Lung (tissue), 12 donors: Measurements from ENCODE around the gene CALM1. TPM values are rescaled to one million over a fixed set of nuclear protein-coding genes. Genes with fewer than 3 reads are reported as not detected.

Experiments used
- ATAC-seq: fragments of 200-7000 bp; cut with Tn5 transposase; one replicate; pipeline ENCODE4 v1.9.1; 2020; ENCODE audit warnings: moderate number of reproducible peaks; ENCODE audit not compliant: insufficient read depth, low FRiP score
- DNase-seq, 3 donors: peaks; one replicate each; pipeline ENCODE4 v3.0.0-alpha.2; 2013 to 2017
- H3K27ac ChIP-seq, 2 donors: one replicate each; pipeline ENCODE4 v1.5.1; 2013; ENCODE audit warnings: mild to moderate bottlenecking in 2 of 2, moderate library complexity in 2 of 2, control low read depth in 1 of 2, inconsistent platforms in 1 of 2, low read depth in 1 of 2, low read length in 1 of 2
- H3K27me3 ChIP-seq, 3 donors: one replicate each; pipeline ENCODE4 v1.5.1; 2013; ENCODE audit warnings: low read length in 2 of 3; ENCODE audit not compliant: control insufficient read depth in 3 of 3, insufficient read depth in 3 of 3
- H3K36me3 ChIP-seq, 4 donors: one replicate each; pipeline ENCODE4 v1.5.1; 2013; ENCODE audit warnings: low read length in 4 of 4, mild to moderate bottlenecking in 1 of 4, moderate library complexity in 1 of 4; ENCODE audit not compliant: control insufficient read depth in 4 of 4, insufficient read depth in 4 of 4
- H3K4me1 ChIP-seq, 5 donors: one replicate each; pipeline ENCODE4 v1.5.1; 2013; ENCODE audit warnings: low read length in 5 of 5, mild to moderate bottlenecking in 2 of 5, moderate library complexity in 1 of 5; ENCODE audit not compliant: control insufficient read depth in 5 of 5, insufficient read depth in 5 of 5
- H3K4me3 ChIP-seq: one replicate; pipeline ENCODE4 v1.5.1; 2013; ENCODE audit warnings: mild to moderate bottlenecking, control low read depth, moderate library complexity
- H3K9ac ChIP-seq, 2 donors: one replicate each; pipeline ENCODE4 v1.5.1; 2013; ENCODE audit warnings: low read length in 2 of 2, control low read depth in 1 of 2; ENCODE audit not compliant: insufficient read depth in 1 of 2
- H3K9me3 ChIP-seq, 4 donors: one replicate each; pipeline ENCODE4 v1.5.1; 2013; ENCODE audit warnings: low read length in 3 of 4, mild to moderate bottlenecking in 1 of 4, moderate library complexity in 1 of 4; ENCODE audit not compliant: control insufficient read depth in 4 of 4, insufficient read depth in 3 of 4
- WGBS, 2 donors: extraction: QIAGEN DNeasy Blood & Tissue Kit; methylation state at CpG; one replicate each; pipeline ENCODE4 v1.1.7; 2013; 5-methylcytosine and 5-hydroxymethylcytosine counted together
- polyA plus RNA-seq, 2 donors: library from polyadenylated mRNA; stranded (reverse); fragments of 200-250 nt; gene quantifications; one replicate each; pipeline ENCODE4 v1.2.1, GENCODE V29; 2013
- total RNA-seq, 2 donors: library from RNA; depleted of rRNA in 1 of 2; stranded (reverse); fragments of >200 nt in 1 of 2; gene quantifications; one replicate each; pipeline ENCODE4 v1.2.1, GENCODE V29; 2014 to 2021
- TF ChIP-seq, protein P1 (sequence below): IDR thresholded peaks from 2 replicates; pipeline ENCODE4 v1.5.1; 2012; ENCODE audit warnings: mild to moderate bottlenecking; ENCODE audit errors: control extremely low read depth, extremely low read depth
- donor health status: control.
- donor health status: control.
- donor health status: Bipolar disorder and iron deficiency.
- donor health status: healthy.
- donor health status: DM: yes; HTN: yes; CAD: no.

CALM1 gene
- total and polyA plus RNA-seq, 4 donors = 364 to 543 (median 478) TPM

GRCh38 chr14:90449411-90449810, 52.6 kb downstream of the CALM1 start:
- no peak overlapping the region for H3K9ac ChIP-seq
- no peak for DNase-seq
- H3K4me3 ChIP-seq = no peak overlapping the region
- no peak overlapping the region for H3K27ac ChIP-seq
- TF ChIP-seq, protein P1, sequence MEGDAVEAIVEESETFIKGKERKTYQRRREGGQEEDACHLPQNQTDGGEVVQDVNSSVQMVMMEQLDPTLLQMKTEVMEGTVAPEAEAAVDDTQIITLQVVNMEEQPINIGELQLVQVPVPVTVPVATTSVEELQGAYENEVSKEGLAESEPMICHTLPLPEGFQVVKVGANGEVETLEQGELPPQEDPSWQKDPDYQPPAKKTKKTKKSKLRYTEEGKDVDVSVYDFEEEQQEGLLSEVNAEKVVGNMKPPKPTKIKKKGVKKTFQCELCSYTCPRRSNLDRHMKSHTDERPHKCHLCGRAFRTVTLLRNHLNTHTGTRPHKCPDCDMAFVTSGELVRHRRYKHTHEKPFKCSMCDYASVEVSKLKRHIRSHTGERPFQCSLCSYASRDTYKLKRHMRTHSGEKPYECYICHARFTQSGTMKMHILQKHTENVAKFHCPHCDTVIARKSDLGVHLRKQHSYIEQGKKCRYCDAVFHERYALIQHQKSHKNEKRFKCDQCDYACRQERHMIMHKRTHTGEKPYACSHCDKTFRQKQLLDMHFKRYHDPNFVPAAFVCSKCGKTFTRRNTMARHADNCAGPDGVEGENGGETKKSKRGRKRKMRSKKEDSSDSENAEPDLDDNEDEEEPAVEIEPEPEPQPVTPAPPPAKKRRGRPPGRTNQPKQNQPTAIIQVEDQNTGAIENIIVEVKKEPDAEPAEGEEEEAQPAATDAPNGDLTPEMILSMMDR = no peak
- 44 to 70% methylated on average over 5 of the region's 5 CpGs for WGBS, 2 donors
- H3K36me3 ChIP-seq = no peaks in the 10 kb centered on the region
- peaks cover 0 to 19% (median 9%) of the 10 kb centered on the region in 5 donors for H3K4me1 ChIP-seq
- no peak for ATAC-seq
- peaks cover 0 to 7% (median 3%) of the 10 kb centered on the region in 4 donors for H3K9me3 ChIP-seq
- no peaks in the 10 kb centered on the region for H3K27me3 ChIP-seq

DNA sequence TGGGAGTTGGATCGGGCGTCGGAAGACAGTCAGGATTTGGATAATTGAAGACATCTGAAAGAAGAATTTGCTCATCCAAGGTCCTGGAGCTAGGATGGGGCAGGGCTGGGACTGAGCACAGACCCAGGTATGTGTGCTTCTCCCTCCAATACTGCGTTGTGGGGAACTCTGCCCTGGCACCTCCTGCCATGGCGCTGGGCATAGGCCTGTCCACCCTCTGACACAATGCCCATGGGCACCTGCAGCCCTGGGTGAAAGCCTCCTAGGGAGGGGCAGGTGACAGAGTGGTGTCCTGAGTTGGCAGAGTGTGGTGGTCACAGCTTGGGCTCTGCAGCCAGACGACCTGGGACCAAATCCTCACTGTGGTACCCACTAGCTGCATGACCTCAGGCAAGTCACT, 53.3 kb downstream of the CALM1 start:
- ATAC-seq = no peak
- Histone ChIP-seq H3K9me3 (peaks cover 0 to 7% (median 3%) of the 10 kb centered on the region in 4 donors), H3K9ac (no peak overlapping the region), H3K36me3 (no peaks in the 10 kb centered on the region), H3K27me3 (no peaks in the 10 kb centered on the region), H3K4me1 (peaks cover 0 to 26% (median 9%) of the 10 kb centered on the region in 5 donors), H3K4me3 (no peak overlapping the region), H3K27ac (no peak overlapping the region)
- TF ChIP-seq, protein P1 = no peak
- DNase-seq = no peak
- WGBS, 2 donors = 94% methylated on average over 6 of the region's 6 CpGs

DNA sequence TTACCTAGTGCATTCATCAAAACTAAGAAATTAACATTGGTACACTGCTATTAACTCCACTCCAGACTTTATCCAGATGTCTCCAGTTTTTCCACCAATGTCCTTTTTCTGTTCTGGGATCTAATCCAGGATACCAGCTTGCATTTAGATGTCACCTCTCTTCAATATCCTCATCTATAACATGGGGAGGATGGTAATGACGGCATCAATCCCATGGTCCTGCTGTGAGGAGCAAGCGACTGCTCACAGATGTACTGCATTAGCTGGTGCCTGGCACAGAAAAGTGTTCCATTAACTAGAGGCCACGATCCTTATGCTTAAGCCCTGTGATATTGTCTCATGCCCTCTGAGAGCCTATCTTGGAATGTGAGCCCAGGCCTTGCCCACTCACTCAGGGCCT, 53.8 kb downstream of the CALM1 start:
- Histone ChIP-seq H3K27me3 (no peaks in the 10 kb centered on the region), H3K4me3 (no peak overlapping the region), H3K9me3 (peaks cover 0 to 7% (median 3%) of the 10 kb centered on the region in 4 donors), H3K27ac (no peak overlapping the region), H3K36me3 (no peaks in the 10 kb centered on the region), H3K9ac (no peak overlapping the region), H3K4me1 (peaks cover 0 to 30% (median 9%) of the 10 kb centered on the region in 5 donors)
- 89 to 92% methylated on average over 3 of the region's 3 CpGs for WGBS, 2 donors
- DNase-seq (no peak), ATAC-seq (no peak)
- TF ChIP-seq, protein P1 = no peak

GRCh38 chr14:90451443-90451842, 54.6 kb downstream of the CALM1 start:
- ATAC-seq = no peak
- no peak overlapping the region for H3K9ac ChIP-seq
- DNase-seq = no peak

More at GRCh38 chr14:90451443-90451842, 54.6 kb downstream of the CALM1 start:
- TF ChIP-seq, protein P1 = no peak
- Histone ChIP-seq H3K4me3 (no peak overlapping the region), H3K9me3 (peaks cover 0 to 7% (median 3%) of the 10 kb centered on the region in 4 donors), H3K27me3 (no peaks in the 10 kb centered on the region), H3K36me3 (no peaks in the 10 kb centered on the region), H3K27ac (no peak overlapping the region), H3K4me1 (peaks cover 0 to 30% (median 9%) of the 10 kb centered on the region in 5 donors)
- WGBS, 2 donors = 96 to 98% methylated on average over 13 of the region's 13 CpGs
